ENCODE data around the gene H1-8.

DNA sequence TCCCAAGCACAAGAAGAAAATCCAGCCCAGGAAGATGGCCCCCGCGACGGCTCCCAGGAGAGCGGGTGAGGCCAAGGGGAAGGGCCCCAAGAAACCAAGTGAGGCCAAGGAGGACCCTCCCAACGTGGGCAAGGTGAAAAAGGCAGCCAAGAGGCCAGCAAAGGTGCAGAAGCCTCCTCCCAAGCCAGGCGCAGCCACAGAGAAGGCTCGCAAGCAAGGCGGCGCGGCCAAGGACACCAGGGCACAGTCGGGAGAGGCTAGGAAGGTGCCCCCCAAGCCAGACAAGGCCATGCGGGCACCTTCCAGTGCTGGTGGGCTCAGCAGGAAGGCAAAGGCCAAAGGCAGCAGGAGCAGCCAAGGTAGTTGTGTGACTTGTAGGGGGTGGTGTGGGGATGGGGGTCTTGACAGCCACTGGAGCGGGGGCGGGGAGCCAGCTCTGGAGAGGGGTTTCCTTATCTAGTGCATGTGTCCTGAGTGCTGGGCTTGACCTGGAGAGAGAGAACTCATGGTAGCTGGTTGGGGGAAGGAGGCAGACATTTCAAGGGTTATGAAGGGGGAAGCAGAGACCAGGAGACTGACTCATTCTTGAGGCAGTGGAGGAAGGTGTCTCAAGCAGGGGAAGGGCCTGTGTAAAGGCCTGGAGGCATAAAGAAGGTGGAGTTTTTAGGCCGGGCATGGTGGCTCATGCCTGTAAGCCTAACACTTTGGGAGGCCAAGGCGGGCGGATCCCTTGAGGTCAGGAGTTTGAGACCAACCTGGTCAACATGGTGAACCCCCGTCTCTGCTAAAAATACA lies 6.2 kb downstream of the H1-8 start:
- no peak for TF ChIP-seq POLR2A (IDR thresholded peaks at IDR 0.05)
- TF ChIP-seq, protein P1, sequence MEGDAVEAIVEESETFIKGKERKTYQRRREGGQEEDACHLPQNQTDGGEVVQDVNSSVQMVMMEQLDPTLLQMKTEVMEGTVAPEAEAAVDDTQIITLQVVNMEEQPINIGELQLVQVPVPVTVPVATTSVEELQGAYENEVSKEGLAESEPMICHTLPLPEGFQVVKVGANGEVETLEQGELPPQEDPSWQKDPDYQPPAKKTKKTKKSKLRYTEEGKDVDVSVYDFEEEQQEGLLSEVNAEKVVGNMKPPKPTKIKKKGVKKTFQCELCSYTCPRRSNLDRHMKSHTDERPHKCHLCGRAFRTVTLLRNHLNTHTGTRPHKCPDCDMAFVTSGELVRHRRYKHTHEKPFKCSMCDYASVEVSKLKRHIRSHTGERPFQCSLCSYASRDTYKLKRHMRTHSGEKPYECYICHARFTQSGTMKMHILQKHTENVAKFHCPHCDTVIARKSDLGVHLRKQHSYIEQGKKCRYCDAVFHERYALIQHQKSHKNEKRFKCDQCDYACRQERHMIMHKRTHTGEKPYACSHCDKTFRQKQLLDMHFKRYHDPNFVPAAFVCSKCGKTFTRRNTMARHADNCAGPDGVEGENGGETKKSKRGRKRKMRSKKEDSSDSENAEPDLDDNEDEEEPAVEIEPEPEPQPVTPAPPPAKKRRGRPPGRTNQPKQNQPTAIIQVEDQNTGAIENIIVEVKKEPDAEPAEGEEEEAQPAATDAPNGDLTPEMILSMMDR (IDR thresholded peaks at IDR 0.05): no peak
